Fibroblast of mammary gland (primary cell): ENCODE data around the gene GLIS1.

Source experiments
- DNase-seq: peaks from one replicate; pipeline ENCODE4 v3.0.0-alpha.2; 2010; ENCODE audit warnings: low read depth
- H3K4me3 ChIP-seq: 2 replicates; pipeline ENCODE4 v1.5.1; 2011; ENCODE audit warnings: low read depth, mild to moderate bottlenecking, low read length, moderate library complexity; ENCODE audit not compliant: control insufficient read depth
- TF ChIP-seq, protein P1 (sequence below): conservative IDR thresholded peaks from 2 replicates; pipeline ENCODE4 v1.5.1; 2011; ENCODE audit warnings: low read depth, low read length, inconsistent platforms; ENCODE audit not compliant: control insufficient read depth, insufficient read depth

The GLIS1 gene

DNA sequence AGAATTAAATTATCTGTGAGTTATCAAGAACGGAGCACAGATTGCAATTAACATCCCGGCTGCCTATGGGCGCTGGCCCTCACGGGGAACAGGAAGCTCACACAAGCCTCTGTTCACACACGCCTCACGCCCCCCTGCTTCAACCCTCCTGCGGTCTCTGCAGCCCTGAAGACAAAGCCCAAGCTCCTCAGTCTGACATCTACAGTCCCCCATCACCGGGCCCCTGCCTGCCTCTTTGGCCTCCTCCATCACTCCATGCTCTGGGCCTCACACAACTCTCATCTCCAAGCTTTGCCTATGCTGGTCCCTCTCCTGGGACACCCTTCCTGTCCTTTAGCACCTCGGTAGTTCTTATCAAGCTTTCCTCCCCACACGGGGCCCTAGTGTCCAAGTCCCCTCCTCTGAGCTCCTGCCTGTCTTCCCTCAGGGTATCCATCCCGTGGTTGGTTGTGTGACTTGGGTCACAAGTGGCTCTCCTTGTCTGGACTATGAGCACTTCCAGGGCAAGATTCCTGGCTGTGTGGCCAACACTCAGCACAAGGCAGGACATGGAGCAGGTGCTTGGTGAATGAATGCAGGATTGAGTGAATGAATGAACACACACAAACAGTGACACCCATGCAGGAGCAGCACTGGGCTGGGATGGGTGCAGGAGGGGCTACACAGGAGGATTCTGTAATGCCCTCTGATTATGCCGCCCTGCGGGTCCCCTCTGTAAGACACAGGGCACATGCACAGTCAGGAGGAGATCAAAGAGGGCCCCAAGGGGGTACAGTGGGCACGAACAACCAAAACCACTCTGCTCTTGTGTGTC is 163.6 kb downstream of the GLIS1 start:
- no peak overlapping the region for H3K4me3 ChIP-seq
- TF ChIP-seq, protein P1, sequence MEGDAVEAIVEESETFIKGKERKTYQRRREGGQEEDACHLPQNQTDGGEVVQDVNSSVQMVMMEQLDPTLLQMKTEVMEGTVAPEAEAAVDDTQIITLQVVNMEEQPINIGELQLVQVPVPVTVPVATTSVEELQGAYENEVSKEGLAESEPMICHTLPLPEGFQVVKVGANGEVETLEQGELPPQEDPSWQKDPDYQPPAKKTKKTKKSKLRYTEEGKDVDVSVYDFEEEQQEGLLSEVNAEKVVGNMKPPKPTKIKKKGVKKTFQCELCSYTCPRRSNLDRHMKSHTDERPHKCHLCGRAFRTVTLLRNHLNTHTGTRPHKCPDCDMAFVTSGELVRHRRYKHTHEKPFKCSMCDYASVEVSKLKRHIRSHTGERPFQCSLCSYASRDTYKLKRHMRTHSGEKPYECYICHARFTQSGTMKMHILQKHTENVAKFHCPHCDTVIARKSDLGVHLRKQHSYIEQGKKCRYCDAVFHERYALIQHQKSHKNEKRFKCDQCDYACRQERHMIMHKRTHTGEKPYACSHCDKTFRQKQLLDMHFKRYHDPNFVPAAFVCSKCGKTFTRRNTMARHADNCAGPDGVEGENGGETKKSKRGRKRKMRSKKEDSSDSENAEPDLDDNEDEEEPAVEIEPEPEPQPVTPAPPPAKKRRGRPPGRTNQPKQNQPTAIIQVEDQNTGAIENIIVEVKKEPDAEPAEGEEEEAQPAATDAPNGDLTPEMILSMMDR: no peak
- no peak for DNase-seq

DNA sequence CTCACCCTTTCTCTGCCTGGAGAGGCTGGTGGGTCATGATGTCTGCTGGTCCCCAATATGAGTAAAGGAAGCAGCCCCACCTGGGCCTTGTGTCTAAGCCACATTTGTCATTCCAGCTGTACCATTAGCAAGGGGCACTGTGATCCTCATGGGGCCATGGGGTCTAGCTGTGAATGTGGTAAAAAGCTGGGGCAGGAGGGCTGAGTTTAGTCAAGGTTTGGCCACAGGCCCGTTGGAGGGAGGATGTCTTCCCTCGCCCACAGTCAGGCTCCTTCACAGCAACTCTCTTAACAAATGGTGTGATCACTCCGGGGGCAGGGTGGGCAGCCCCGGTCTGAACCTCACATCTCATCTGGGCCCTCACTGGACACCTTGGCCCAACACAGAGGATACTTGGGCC is 164.3 kb downstream of the GLIS1 start:
- no peak for DNase-seq
- H3K4me3 ChIP-seq: no peak overlapping the region
- TF ChIP-seq, protein P1: no peak

DNA sequence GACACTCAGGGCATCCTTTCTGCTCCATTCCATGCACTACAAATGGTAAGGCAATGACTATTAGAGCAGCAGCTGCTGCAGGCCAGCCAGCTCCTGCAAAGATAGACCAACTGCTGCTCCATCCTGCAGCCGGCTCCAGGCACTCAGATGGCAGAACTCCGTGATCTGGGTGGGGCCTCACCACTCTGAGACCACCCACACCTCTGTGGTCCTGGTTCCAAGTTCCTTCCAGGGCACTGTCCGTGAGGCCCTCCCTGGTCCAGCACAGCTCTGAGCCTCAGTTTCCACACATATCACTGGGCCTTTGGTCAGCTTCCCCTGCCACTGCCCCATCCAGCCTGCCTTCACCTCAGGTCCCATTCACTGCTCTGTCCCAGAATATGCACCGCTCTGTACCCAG is 165.0 kb downstream of the GLIS1 start:
- TF ChIP-seq, protein P1: no peak
- no peak for DNase-seq
- H3K4me3 ChIP-seq: no peak overlapping the region

DNA sequence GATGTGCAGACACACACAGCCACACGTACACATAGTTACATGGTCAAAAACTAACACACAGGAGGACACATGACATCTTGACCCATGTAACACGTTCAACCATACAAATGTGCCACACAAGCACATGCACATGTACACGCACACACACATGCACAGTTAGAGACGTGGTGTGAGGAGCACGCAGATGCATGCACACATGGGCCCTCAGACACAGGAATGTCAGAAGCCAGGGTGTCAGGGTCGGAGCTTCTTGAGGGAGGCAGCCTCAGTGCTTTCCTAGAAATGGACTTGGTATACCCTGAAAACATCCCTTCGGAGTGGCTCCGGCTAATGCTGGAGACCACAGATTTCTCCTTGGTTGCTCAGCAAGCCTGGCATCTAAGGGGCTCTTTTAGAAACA is 165.4 kb downstream of the GLIS1 start:
- no peak overlapping the region for H3K4me3 ChIP-seq
- TF ChIP-seq, protein P1: no peak
- DNase-seq: no peak

DNA sequence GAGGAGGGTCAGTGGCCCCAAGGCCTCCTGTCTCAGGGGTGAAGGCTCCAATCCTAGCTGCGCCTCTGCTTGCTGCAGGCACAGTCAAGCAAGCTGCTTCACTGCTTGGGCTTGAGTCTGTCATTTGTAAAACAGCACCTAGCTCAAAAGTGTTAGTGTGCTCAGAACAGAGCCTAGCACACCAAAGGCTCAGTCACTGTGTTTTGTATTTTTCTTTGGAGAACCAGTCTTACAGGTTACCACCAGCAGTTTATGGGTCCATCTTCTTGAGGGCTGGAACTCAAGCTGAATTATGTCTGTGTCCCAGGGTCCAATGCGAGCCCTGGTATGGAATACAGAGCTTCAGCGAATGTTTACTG is 166.2 kb downstream of the GLIS1 start:
- TF ChIP-seq, protein P1: no peak
- H3K4me3 ChIP-seq: no peak overlapping the region
- DNase-seq: no peak

DNA sequence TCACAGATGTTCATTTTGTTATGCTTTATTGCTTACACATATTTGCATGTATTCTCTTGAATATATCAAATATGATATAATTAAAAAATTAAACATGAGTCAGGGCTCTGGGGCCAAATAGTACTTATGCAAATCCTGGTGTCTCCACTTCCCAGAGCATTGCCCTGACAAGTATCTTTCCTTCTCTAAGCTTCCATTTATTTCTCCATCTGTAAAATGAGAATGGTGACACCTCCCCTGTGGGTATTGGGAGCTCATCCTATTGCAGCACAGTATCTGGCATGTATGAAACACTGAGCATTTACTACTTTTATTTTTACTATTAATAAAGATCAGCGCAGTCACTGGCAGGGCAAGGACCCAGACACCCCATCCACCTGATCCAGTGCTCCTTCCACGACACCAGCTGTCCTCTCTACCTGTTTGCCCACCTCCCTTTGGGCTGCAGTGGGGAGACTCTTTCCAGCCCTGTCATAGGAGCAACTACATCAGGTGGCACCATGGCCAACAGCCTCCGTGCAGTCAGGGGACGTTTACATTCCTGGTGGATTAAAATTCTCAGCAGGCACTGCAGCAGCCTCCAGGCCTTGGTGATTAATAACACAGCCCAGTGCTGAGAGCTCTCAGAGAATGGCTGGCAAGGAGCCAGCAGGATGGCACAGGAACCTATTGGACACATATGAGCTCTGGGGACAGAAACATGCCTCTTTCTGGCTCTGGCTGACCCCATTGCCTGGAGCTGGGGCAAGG is 166.7 kb downstream of the GLIS1 start:
- H3K4me3 ChIP-seq: no peak overlapping the region
- DNase-seq: no peak
- TF ChIP-seq, protein P1: no peak
